SK-N-SH (cell line): ENCODE measurements around the gene IL6R. TPM values are rescaled to one million over a fixed set of nuclear protein-coding genes. Genes with fewer than 3 reads are reported as not detected.

Experiments
- CTCF ChIA-PET: fragments of 300-600, 350-600 bp; formaldehyde crosslinking; extraction: SDS; loops from one replicate; lab custom pipeline; 2021; lab: Yijun Ruan, JAX
- POLR2A ChIA-PET: fragments of 350-600 bp; sonication (Branson Sonifier 250); formaldehyde crosslinking; extraction: SDS; loops from one replicate; lab custom pipeline; 2020; ENCODE audit warnings: antibody characterized with exemption, inconsistent platforms; lab: Yijun Ruan, JAX
- DNase-seq: peaks from one replicate; pipeline ENCODE4 v3.0.0; 2012
- H2AFZ ChIP-seq: fragments of 200-600 bp; sonication (generic); 2 replicates; pipeline ENCODE4 v1.8.1; 2016; ENCODE audit warnings: antibody characterized with exemption, mild to moderate bottlenecking, low read depth
- H3F3A ChIP-seq: fragments of 200-600 bp; sonication (generic); replicated peaks from 2 replicates; pipeline ENCODE3; 2016; ENCODE audit warnings: antibody characterized with exemption, mild to moderate bottlenecking; ENCODE audit not compliant: insufficient read depth
- H3K27ac ChIP-seq, 2 experiments: fragments of 200-500 bp in 1 of 2; fragments of 200-600 bp in 1 of 2; sonication (Bioruptor generic) in 1 of 2; sonication (generic), shearing (Covaris generic) in 1 of 2; 2 replicates each; pipeline versions ENCODE4 v1.5.1 to v1.6.1; 2014 to 2016; ENCODE audit warnings: low read depth in 2 of 2, inconsistent platforms in 1 of 2, low read length in 1 of 2, mild to moderate bottlenecking in 1 of 2, mixed read lengths in 1 of 2
- H3K27me3 ChIP-seq: fragments of 200-600 bp; sonication (generic), shearing (Covaris generic); 2 replicates; pipeline ENCODE4 v1.6.1; 2016; ENCODE audit warnings: mixed run types; ENCODE audit not compliant: insufficient read depth
- H3K36me3 ChIP-seq, 2 experiments: fragments of 200-500 bp in 1 of 2; fragments of 200-600 bp in 1 of 2; sonication (Bioruptor generic) in 1 of 2; sonication (generic) in 1 of 2; replicated peaks in 1 of 2; 2 replicates each; pipeline versions ENCODE3 to v1.5.1; 2014 to 2016; ENCODE audit warnings: low read length in 1 of 2, mild to moderate bottlenecking in 1 of 2; ENCODE audit not compliant: insufficient read depth in 2 of 2, control insufficient read depth in 1 of 2
- H3K4me1 ChIP-seq, 2 experiments: fragments of 200-500 bp in 1 of 2; fragments of 200-600 bp in 1 of 2; sonication (Bioruptor generic) in 1 of 2; sonication (generic), shearing (Covaris generic) in 1 of 2; 2 replicates each; pipeline versions ENCODE4 v1.5.1 to v1.6.1; 2014 to 2016; ENCODE audit warnings: low read depth in 1 of 2, low read length in 1 of 2, mixed run types in 1 of 2; ENCODE audit not compliant: insufficient read depth in 2 of 2, control insufficient read depth in 1 of 2
- H3K4me2 ChIP-seq: fragments of 200-600 bp; sonication (generic), shearing (Covaris generic); 2 replicates; pipeline ENCODE4 v1.6.1; 2017; ENCODE audit warnings: mixed run types
- H3K4me3 ChIP-seq, 2 experiments: fragments of 200-500 bp in 1 of 2; fragments of 200-600 bp in 1 of 2; sonication (Bioruptor generic) in 1 of 2; sonication (generic), shearing (Covaris generic) in 1 of 2; 2 replicates each; pipeline versions ENCODE4 v1.5.1 to v1.8.1; 2014 to 2016; ENCODE audit warnings: low read depth in 2 of 2, inconsistent platforms in 1 of 2, low read length in 1 of 2, mild to moderate bottlenecking in 1 of 2, mixed read lengths in 1 of 2, moderate library complexity in 1 of 2
- H3K79me2 ChIP-seq: fragments of 200-600 bp; sonication (generic); 2 replicates; pipeline ENCODE4 v1.8.1; 2017; ENCODE audit warnings: mild to moderate bottlenecking; ENCODE audit not compliant: insufficient read depth
- H3K9ac ChIP-seq: fragments of 200-600 bp; sonication (generic); 2 replicates; pipeline ENCODE4 v1.6.1; 2017; ENCODE audit warnings: mixed run types
- H3K9me2 ChIP-seq: fragments of 200-600 bp; sonication (generic); 2 replicates; pipeline ENCODE4 v1.6.1; 2017; ENCODE audit warnings: mixed run types
- H3K9me3 ChIP-seq: fragments of 200-600 bp; sonication (generic); 2 replicates; pipeline ENCODE4 v1.6.1; 2017; ENCODE audit warnings: mixed run types, mild to moderate bottlenecking, moderate library complexity
- H4K20me1 ChIP-seq: fragments of 200-600 bp; sonication (generic); 2 replicates; pipeline ENCODE4 v1.6.1; 2017; ENCODE audit warnings: mild to moderate bottlenecking, mixed run types; ENCODE audit not compliant: insufficient read depth
- CHD2 ChIP-seq: fragments of 150-350 bp; IDR thresholded peaks from 2 replicates; pipeline ENCODE4 v1.6.1; 2018; ENCODE audit warnings: low read length; ENCODE audit not compliant: partially characterized antibody
- FOXJ3 ChIP-seq: sonication (generic); formaldehyde crosslinking; IDR thresholded peaks from 2 replicates; pipeline ENCODE4 v1.5.1; 2020; ENCODE audit warnings: mild to moderate bottlenecking, missing genetic modification reagents
- MXI1 ChIP-seq: IDR thresholded peaks from 2 replicates; pipeline ENCODE4 v1.6.1; 2012; ENCODE audit warnings: mild to moderate bottlenecking, low read depth, low read length, improper control_type of control experiment
- POLR2AphosphoS5 ChIP-seq: IDR thresholded peaks from 2 replicates; pipeline ENCODE4 v1.6.1; 2012; ENCODE audit warnings: low read depth, low read length
- RAD21 ChIP-seq: IDR thresholded peaks from 2 replicates; pipeline ENCODE4 v1.6.1; 2012; ENCODE audit warnings: mild to moderate bottlenecking, low read length
- RCOR1 ChIP-seq: fragments of 150-350 bp; IDR thresholded peaks from 2 replicates; pipeline ENCODE4 v1.6.1; 2017; ENCODE audit warnings: antibody characterized with exemption, low read length
- RFX5 ChIP-seq: IDR thresholded peaks from 2 replicates; pipeline ENCODE4 v1.6.1; 2012; ENCODE audit warnings: mild to moderate bottlenecking, improper control_type of control experiment, low read length
- SIN3A ChIP-seq: IDR thresholded peaks from 2 replicates; pipeline ENCODE4 v1.6.1; 2012; ENCODE audit warnings: low read depth, mild to moderate bottlenecking, low read length, moderate library complexity, borderline replicate concordance
- TEAD4 ChIP-seq: IDR thresholded peaks from 2 replicates; pipeline ENCODE4 v1.4.0; 2012; ENCODE audit warnings: mild to moderate bottlenecking, borderline replicate concordance; ENCODE audit not compliant: insufficient read depth
- USF1 ChIP-seq: IDR thresholded peaks from 2 replicates; pipeline ENCODE4 v1.4.0; 2012; ENCODE audit warnings: low read depth, borderline replicate concordance
- WGBS: methylation state at CpG from one replicate; pipeline ENCODE4 v1.1.6; 2017; ENCODE audit warnings: low lambda C conversion rate; 5-methylcytosine and 5-hydroxymethylcytosine counted together
- polyA plus RNA-seq, 3 experiments: library from polyadenylated mRNA; depleted of rRNA; stranded (reverse); fragments of >200 nt; gene quantifications; 2 replicates each; pipeline ENCODE4 v1.2.3, GENCODE V29; 2012
- TF ChIP-seq, protein P1 (sequence below): IDR thresholded peaks from 2 replicates; pipeline ENCODE4 v1.4.0; 2012; ENCODE audit warnings: low read depth
- TF ChIP-seq, protein P2 (sequence below): fragments of 200-600 bp; sonication (generic); IDR thresholded peaks from 2 replicates; pipeline ENCODE4 v1.6.1; 2017; ENCODE audit warnings: antibody characterized with exemption, mild to moderate bottlenecking, moderate library complexity
- TF ChIP-seq, protein P3 (sequence below): fragments of 150-350 bp; IDR thresholded peaks from 2 replicates; pipeline ENCODE4 v1.6.1; 2016; ENCODE audit warnings: mild to moderate bottlenecking, low read depth, low read length

Gene IL6R
- polyA plus RNA-seq, 1 of the 3 experiments (the other 2 are of a cell fraction): 2.8 TPM

DNA sequence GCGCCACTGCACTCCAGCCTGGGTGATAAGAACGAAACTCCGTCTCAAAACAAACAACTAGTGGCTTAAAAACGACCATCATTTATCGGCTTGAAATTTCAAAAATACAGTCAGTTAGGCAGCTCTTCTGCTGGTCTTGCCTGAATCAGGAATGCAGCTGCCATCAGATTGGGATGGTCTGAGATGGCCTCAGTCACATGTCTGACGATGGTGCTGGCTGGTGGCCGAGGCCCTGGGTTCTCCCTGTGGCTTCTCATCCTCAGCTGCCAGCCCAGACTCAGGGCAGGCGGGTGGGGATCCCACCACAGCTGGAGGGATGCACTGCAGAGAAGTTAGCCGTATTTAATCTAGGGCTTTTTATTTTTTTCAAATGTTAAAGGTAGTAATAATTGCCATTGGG, 31.3 kb downstream of the IL6R start:
- ChIA-PET POLR2A (no interaction called here), CTCF (interaction anchor here (0.6 kb wide), 2 partner anchors 132 to 260 kb away, joined by 3 read pairs; no protein-coding TSS in a partner anchor)
- H3K27ac ChIP-seq: no peak overlapping the region
- no peak overlapping the region for H2AFZ ChIP-seq
- no peaks in the 10 kb centered on the region for H3K36me3 ChIP-seq
- H4K20me1 ChIP-seq: no peaks in the 10 kb centered on the region
- H3K4me1 ChIP-seq: peaks cover 1 to 3% of the 10 kb centered on the region in 2 experiments; a peak in 3 of 4 replicates
- H3K27me3 ChIP-seq: no peaks in the 10 kb centered on the region
- no peaks in the 10 kb centered on the region for H3K9me2 ChIP-seq
- WGBS: 85% methylated on average over 9 of the region's 9 CpGs
- H3K4me2 ChIP-seq: no peak overlapping the region
- H3K79me2 ChIP-seq: no peaks in the 10 kb centered on the region
- peaks cover 6% of the 10 kb centered on the region for H3F3A ChIP-seq
- TF ChIP-seq, protein P1, sequence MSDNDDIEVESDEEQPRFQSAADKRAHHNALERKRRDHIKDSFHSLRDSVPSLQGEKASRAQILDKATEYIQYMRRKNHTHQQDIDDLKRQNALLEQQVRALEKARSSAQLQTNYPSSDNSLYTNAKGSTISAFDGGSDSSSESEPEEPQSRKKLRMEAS: no peak
- TF ChIP-seq RCOR1 (no peak), FOXJ3 (CRISPR knock-in tag) (no peak), RAD21 (no peak), RFX5 (no peak), SIN3A (no peak), CHD2 (no peak), MXI1 (no peak), USF1 (no peak), TEAD4 (no peak), POLR2AphosphoS5 (no peak)
- TF ChIP-seq, protein P2, sequence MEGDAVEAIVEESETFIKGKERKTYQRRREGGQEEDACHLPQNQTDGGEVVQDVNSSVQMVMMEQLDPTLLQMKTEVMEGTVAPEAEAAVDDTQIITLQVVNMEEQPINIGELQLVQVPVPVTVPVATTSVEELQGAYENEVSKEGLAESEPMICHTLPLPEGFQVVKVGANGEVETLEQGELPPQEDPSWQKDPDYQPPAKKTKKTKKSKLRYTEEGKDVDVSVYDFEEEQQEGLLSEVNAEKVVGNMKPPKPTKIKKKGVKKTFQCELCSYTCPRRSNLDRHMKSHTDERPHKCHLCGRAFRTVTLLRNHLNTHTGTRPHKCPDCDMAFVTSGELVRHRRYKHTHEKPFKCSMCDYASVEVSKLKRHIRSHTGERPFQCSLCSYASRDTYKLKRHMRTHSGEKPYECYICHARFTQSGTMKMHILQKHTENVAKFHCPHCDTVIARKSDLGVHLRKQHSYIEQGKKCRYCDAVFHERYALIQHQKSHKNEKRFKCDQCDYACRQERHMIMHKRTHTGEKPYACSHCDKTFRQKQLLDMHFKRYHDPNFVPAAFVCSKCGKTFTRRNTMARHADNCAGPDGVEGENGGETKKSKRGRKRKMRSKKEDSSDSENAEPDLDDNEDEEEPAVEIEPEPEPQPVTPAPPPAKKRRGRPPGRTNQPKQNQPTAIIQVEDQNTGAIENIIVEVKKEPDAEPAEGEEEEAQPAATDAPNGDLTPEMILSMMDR: no peak
- TF ChIP-seq, protein P3, sequence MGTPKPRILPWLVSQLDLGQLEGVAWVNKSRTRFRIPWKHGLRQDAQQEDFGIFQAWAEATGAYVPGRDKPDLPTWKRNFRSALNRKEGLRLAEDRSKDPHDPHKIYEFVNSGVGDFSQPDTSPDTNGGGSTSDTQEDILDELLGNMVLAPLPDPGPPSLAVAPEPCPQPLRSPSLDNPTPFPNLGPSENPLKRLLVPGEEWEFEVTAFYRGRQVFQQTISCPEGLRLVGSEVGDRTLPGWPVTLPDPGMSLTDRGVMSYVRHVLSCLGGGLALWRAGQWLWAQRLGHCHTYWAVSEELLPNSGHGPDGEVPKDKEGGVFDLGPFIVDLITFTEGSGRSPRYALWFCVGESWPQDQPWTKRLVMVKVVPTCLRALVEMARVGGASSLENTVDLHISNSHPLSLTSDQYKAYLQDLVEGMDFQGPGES: no peak
- no peaks in the 10 kb centered on the region for H3K9me3 ChIP-seq
- H3K9ac ChIP-seq: no peak overlapping the region
- no peak overlapping the region for H3K4me3 ChIP-seq
- DNase-seq: no peak
